GM18907 (cell line): ENCODE measurements around the gene GFY.
"Not testable (repeated sequence)": the region's sequence is repeated elsewhere in the genome, so short reads cannot be mapped to it uniquely, and the experiment has no call there.

Experiments used
- ATAC-seq: cut with Tn5 transposase; IDR thresholded peaks from one replicate; pipeline ENCODE4 v1.9.1; 2021; ENCODE audit warnings: mild to moderate bottlenecking, moderate library complexity; ENCODE audit not compliant: unreplicated experiment

GFY gene

DNA sequence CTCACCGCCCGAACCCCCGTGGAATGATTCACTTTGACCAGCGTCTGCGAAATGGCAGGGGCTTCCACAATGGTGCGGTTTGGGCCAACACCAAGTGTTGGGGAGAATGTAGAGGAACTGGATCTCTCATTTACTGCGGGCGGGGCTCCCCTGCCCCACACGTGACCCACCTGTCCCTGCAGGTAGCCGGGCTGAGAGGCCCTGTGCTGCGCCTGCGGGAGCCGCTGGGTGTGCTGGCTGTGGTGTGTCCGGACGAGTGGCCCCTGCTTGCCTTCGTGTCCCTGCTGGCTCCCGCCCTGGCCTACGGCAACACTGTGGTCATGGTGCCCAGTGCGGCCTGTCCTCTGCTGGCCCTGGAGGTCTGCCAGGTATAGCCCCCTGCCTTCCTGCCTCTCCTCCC, 43.0 kb downstream of the GFY start:
- ATAC-seq = no peak

DNA sequence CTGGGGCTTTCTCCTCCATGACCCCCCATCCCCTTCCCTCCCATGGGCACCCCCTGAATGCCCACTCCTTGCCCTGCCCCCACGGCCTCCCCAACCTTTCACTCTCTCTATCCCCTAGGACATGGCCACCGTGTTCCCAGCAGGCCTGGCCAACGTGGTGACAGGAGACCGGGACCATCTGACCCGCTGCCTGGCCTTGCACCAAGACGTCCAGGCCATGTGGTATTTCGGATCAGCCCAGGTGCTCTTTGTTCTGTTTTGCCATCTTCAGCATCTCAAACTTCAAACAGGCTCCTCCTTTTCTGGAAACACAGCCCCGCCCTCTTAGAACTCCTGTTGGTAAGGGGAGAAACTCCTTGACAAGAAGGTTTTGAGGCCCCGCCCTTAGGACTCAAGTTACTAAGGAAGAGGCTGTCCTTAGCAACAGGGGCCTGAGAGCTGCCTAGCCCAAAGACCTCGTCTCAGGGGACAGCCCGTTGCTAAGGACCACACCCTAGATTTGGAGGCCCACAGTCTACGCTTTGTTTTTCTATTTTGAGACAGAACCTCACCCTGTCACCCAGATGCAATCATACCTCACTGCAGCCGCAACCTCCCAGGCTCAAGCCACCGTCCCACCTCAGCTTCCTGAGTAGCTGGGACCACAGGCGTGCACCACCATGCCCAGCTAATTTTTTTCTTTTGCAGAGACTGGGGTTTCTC, 43.7 kb downstream of the GFY start:
- peak; percentile 53 for ATAC-seq

DNA sequence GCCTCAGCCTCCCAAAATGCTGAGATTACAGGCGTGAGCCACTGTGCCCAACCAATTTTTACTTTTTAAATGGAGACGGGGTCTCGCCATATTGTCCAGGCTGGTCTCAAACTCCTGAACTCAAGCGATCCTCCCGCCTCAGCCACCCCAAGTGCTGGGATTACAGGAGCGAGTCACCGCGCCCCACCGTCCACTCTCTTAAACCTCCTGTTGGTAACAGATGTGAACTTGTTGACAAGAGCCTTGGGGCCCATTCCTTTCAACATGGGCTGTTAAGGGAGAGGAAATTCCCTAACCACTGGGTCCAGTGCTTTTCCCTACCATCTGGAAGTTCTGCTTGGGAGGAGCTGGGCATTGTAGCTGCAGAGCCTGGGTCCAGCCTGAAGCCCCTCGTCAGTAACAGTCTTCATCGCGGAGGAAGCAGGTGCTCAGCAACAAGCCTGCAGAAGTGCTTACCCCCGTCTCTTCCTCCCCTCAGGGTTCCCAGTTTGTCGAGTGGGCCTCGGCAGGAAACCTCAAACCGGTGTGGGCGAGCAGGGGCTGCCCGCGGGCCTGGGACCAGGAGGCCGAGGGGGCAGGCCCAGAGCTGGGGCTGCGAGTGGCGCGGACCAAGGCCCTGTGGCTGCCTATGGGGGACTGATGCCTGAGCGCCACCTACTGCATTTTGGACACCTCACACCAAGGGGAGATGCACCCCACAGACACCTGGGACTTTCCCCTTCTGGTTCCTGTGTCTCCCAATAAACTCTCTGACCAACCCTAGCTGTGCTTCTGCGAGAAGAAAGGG, 44.8 kb downstream of the GFY start:
- peak; percentile 48 for ATAC-seq

DNA sequence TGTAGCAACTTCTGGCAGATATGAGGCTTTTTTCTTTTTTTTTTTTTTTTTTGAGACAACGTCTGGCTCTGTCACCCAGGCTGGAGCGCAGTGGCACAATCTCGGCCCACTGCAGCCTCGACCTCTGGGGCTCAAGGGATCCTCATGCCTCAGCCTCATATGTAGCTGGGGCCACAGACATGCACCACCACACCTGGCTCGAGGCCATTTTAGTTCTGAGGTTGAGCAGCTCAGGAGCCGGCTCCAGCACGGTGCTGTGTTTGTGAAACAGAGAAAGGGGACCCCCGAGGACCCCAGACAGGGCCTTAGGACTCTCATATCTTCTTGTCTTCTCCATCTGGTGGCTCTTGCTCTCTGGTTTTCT, 45.4 kb downstream of the GFY start:
- ATAC-seq = no peak

DNA sequence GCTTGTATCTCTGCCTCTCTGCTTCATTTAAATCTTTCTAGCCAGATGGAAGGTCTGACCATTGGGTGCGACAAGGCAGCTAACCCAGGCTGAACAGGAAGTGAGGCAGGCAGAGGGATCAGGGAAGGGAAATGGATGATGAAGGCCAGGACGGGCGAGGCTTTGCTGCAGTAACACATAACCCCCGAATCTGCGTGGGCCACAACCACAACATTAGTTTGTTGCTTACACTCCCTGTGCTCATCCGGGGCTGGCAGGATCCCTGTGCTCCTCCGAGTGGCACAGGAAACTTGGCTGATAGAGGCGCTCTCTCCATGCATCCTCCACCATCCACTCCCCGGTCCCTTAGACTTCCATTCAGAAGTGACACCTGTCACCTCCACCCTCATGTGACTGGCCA, 47.7 kb downstream of the GFY start:
- no peak for ATAC-seq

DNA sequence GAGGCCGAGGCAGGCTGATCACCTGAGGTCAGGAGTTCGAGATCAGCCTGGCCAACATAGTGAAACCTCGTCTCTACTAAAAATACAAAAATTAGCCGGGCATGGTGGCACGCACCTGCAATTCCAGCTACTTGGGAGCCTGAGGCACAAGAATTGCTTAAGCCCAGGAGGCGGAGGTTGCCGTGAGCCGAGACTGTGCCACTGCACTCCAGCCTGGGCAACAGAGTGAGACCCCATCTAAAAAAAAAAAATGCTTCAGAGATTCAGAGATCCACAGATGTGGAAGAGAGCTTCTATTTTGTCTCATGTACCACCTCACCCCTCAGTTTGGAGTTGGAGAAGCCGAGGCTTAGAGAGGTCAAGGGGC, 48.3 kb downstream of the GFY start:
- ATAC-seq = not testable (repeated sequence)

DNA sequence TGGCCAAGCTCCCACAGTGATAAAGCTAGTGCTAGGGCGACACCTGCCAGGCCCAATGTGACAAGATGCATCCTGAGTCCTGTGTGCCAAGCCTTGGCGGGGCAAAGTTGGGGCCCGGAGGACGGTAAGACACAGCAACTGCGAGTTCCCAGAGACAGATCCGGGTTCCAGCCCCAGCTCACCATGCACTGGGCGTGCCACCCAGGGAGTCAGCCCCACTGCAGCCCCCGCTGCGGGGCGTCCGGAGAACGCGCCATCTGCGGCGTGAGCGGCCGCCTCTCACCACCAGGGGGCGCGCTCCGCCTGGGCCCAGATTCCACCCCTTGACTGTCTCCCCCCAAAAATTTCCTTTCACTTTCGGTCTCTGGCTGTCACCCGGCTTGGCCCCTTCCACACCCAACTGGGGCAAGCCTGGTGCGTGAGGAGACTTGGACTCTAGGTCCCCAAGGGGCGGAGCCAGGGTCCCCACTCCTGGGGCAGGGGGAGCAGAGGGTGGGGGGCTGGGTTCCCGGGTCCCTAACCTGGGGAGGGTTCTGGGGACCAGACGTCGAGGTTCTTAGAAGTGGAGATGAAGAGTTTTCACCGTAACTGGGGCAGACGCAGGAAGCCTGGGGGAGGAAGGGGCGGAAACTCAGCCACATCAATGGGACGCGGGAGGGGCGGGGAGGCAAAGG, 48.8 kb downstream of the GFY start, which contains the start of gene FLT3LG:
FLT3LG (plus strand) TSS at position 348 of the 674 bp plus-strand sequence. CDS start 425 bp downstream, outside the sequence.
- ATAC-seq = peak; percentile 49

DNA sequence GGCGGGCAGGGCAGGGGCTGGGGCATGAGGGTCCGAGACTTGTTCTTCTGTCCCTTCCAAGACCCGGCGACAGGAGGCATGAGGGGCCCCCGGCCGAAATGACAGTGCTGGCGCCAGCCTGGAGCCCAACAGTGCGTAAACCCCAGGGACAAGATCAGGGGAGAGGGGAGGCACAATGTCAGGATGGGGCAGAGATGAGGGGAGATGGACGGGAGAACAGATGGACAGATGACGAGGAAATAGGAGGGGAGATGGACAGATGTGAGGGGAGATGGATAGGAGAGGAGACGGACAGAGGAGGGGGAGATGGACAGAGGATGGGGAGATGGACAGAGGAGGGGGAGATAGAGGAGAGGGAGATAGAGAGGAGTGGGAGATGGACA, 49.3 kb downstream of the GFY start:
- no peak for ATAC-seq

DNA sequence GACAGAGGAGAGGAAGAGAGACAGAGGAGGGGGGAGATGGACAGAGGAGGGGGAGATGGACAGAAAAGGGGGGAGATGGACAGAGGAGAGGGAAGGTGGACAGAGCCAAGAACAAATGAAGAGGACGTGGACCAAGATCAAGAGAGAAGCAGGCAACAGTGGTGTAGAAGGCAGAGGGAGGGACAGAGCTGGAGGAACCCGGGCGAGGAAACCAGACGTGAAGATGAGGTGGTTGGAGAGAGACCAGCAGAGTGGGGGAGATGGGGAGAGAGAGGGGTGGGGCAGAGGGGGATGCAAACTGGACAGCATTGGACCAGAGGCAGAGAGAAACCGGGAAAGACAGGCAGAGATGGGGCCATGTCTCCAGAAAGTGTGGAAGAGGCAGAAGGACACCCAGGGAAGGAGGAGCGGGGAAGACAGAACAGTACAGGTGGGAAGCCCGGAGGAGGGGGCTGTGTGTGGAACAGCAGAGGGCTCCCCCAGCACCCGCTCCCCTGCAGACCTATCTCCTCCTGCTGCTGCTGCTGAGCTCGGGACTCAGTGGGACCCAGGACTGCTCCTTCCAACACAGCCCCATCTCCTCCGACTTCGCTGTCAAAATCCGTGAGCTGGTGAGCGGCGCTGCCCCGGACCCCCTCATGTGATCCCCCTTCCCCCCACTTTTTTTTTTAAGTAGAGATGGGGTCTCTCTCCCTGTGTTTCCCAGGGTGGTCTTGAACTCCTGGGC, 50.2 kb downstream of the GFY start:
- ATAC-seq = no peak

DNA sequence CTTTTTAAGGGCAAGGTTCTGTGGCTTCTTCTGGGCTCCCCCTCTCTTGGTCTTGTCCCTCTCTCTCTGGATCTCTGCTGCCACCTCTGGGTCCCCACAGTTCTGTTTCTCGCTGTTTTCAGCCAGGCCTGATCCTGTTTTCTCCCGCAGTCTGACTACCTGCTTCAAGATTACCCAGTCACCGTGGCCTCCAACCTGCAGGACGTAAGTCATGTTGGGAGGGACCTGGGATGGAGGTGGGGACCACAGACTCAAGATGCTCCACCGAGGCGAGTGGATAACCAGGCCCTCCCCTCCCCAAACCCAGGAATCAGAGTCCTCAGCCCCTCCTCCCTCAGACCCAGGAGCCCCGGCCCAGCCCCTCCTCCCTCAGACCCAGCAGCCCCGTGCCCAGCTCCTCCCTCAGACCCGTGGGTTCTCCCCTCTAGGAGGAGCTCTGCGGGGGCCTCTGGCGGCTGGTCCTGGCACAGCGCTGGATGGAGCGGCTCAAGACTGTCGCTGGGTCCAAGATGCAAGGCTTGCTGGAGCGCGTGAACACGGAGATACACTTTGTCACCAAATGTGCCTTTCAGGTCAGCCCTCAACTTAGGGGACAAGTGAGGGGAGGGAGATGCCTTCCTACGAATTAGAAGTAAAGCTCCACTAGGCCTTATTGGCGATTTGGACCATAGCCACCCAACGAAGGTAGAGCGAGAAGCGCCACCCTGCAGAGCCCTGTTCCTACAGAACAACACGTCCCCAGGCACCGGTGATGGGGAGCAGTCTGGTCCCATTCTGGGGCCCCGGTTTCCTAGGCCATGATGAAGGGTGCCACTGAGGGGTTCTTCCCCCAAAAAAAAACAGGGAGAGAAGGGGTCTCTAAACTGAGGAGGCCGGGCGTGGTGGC, 51.0 kb downstream of the GFY start:
- ATAC-seq = no peak
